ENCODE data around the gene UGT2B15. TPM values are rescaled to one million over a fixed set of nuclear protein-coding genes. Genes with fewer than 3 reads are reported as not detected.

Gene UGT2B15
- total and polyA plus RNA-seq, 2 experiments from 2014 or later, result 41.0 to 103 TPM

- WGBS (ENCODE audit: low lambda C conversion rate, missing lambda C conversion rate), result 83% methylated on average over 3 of the region's 3 CpGs
- Histone ChIP-seq H4K20me1 (ENCODE audit: insufficient read depth, poor library complexity, severe bottlenecking) (no peaks in the 10 kb centered on the region), H3K4me3 (no peak overlapping the region), H3K4me1 (ENCODE audit: insufficient read depth) (no peaks in the 10 kb centered on the region), H3K27ac (no peak overlapping the region), H3K36me3 (replicated peaks; ENCODE audit: insufficient read depth, low read depth) (no peaks in the 10 kb centered on the region), H3K79me2 (no peaks in the 10 kb centered on the region), H3K4me2 (no peak overlapping the region), H3K9me2 (replicated peaks; ENCODE audit: insufficient read depth) (no peaks in the 10 kb centered on the region), H3K9me3 (ENCODE audit: low read depth) (no peaks in the 10 kb centered on the region), H2AFZ (no peak overlapping the region), H3K27me3 (no peaks in the 10 kb centered on the region)
- TF ChIP-seq, protein P1, sequence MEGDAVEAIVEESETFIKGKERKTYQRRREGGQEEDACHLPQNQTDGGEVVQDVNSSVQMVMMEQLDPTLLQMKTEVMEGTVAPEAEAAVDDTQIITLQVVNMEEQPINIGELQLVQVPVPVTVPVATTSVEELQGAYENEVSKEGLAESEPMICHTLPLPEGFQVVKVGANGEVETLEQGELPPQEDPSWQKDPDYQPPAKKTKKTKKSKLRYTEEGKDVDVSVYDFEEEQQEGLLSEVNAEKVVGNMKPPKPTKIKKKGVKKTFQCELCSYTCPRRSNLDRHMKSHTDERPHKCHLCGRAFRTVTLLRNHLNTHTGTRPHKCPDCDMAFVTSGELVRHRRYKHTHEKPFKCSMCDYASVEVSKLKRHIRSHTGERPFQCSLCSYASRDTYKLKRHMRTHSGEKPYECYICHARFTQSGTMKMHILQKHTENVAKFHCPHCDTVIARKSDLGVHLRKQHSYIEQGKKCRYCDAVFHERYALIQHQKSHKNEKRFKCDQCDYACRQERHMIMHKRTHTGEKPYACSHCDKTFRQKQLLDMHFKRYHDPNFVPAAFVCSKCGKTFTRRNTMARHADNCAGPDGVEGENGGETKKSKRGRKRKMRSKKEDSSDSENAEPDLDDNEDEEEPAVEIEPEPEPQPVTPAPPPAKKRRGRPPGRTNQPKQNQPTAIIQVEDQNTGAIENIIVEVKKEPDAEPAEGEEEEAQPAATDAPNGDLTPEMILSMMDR (IDR thresholded peaks at IDR 0.05; ENCODE audit: poor library complexity), result no peak
- TF ChIP-seq EZH2phosphoT487 (IDR thresholded peaks at IDR 0.05; ENCODE audit: low read depth, severe bottlenecking, unreplicated experiment) (no peak), EZH2 (IDR thresholded peaks at IDR 0.05; ENCODE audit: borderline replicate concordance) (no peak)
- no peak for DNase-seq (ENCODE audit: low spot score)
Observed at GRCh38 chr4:68599150-68599549, 71.3 kb downstream of the UGT2B15 start.

DNA sequence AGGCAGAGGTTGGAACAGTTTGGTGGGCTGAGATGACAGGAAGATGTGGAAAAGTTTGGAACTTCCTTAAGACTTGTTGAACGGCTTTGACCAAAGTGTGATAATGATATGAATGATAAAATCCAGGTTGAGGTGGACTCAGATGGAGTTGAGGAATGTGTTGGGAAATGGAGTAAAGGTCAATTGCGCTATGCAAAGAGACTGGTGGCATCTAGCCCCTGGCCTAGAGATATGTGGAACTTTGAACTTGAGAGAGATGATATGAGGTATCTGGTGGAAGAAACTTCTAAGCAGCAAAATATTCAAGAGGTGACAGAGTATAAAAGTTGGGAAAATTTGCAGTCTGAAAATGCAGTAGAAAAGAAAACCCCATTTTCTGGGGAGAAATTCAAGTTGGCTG is 73.0 kb downstream of the UGT2B15 start:
- no peak overlapping the region for H3K27ac ChIP-seq
- H3K4me1 ChIP-seq (ENCODE audit: insufficient read depth), result no peaks in the 10 kb centered on the region
- no peaks in the 10 kb centered on the region for H4K20me1 ChIP-seq (ENCODE audit: insufficient read depth, poor library complexity, severe bottlenecking)
- no peaks in the 10 kb centered on the region for H3K27me3 ChIP-seq
- no peak overlapping the region for H2AFZ ChIP-seq
- H3K9me2 ChIP-seq (replicated peaks; ENCODE audit: insufficient read depth), result no peaks in the 10 kb centered on the region
- DNase-seq (ENCODE audit: low spot score), result no peak
- TF ChIP-seq, protein P1 (IDR thresholded peaks at IDR 0.05; ENCODE audit: poor library complexity), result no peak
- TF ChIP-seq EZH2phosphoT487 (IDR thresholded peaks at IDR 0.05; ENCODE audit: low read depth, severe bottlenecking, unreplicated experiment) (no peak), EZH2 (IDR thresholded peaks at IDR 0.05; ENCODE audit: borderline replicate concordance) (no peak)
- no peak overlapping the region for H3K4me2 ChIP-seq
- no peaks in the 10 kb centered on the region for H3K36me3 ChIP-seq (replicated peaks; ENCODE audit: insufficient read depth, low read depth)
- H3K79me2 ChIP-seq, result no peaks in the 10 kb centered on the region
- no peaks in the 10 kb centered on the region for H3K9me3 ChIP-seq (ENCODE audit: low read depth)
- no peak overlapping the region for H3K4me3 ChIP-seq
- WGBS (ENCODE audit: low lambda C conversion rate, missing lambda C conversion rate), result 75% methylated on average over 2 of the region's 2 CpGs

Other genes with a start within 250 kb of the UGT2B15 start
- 1.3 and 1.8 TPM in 2 replicates for gene TMPRSS11E, start 223.2 kb downstream of the UGT2B15 start, total RNA-seq
- gene TMPRSS11E, start 223.2 kb downstream of the UGT2B15 start, polyA plus RNA-seq, result 1.4 and 1.7 TPM in 2 replicates
- gene UGT2B17, start 94.3 kb downstream of the UGT2B15 start, total RNA-seq, result 23.6 and 26.7 TPM in 2 replicates
- 4.4 and 4.8 TPM in 2 replicates for gene UGT2B17, start 94.3 kb downstream of the UGT2B15 start, polyA plus RNA-seq
- gene UGT2B10, start 145.3 kb upstream of the UGT2B15 start, total RNA-seq, result 21.6 and 31.0 TPM in 2 replicates
- 2.6 and 3.6 TPM in 2 replicates for gene UGT2B10, start 145.3 kb upstream of the UGT2B15 start, polyA plus RNA-seq

Data from hepatocyte (in vitro differentiated cells).